ENCODE measurements around the gene PDE1A. TPM values are rescaled to one million over a fixed set of nuclear protein-coding genes. Genes with fewer than 3 reads are reported as not detected.

Gene PDE1A
- total and polyA plus RNA-seq, 2 of the 13 experiments (the other 11 are each of a cell fraction or from before 2014, with no cell fraction given), result not detected

GRCh38 chr2:182281276-182281675 lies 145.6 kb downstream of the PDE1A start:
- Histone ChIP-seq H3K79me2 (ENCODE audit: insufficient read depth, low read length) (no peaks in the 10 kb centered on the region), H3K27ac (ENCODE audit: extremely low read length, insufficient read depth, low read length) (no peak overlapping the region), H3K4me3 (replicated peaks in 1 of 3; ENCODE audit: insufficient read depth in 1 of 3, low read depth in 2 of 3, low read length in 3 of 3) (no peak overlapping the region), H3K4me1 (ENCODE audit: insufficient read depth, low read length) (no peaks in the 10 kb centered on the region), H3K36me3 (replicated peaks in 1 of 2; ENCODE audit: control insufficient read depth in 1 of 2, insufficient read depth in 2 of 2, low read length in 2 of 2) (no peaks in the 10 kb centered on the region), H3K4me2 (ENCODE audit: low read depth, low read length) (no peak overlapping the region), H2AFZ (ENCODE audit: low read length) (no peak overlapping the region), H3K27me3 (ENCODE audit: control insufficient read depth in 1 of 2, insufficient read depth in 2 of 2, low read length in 2 of 2) (no peaks in the 10 kb centered on the region), H3K9me3 (ENCODE audit: low read length) (peaks cover 14% of the 10 kb centered on the region; the same call in 1 of the 2 replicates), H3K9ac (ENCODE audit: insufficient read depth, low read depth, low read length) (no peak overlapping the region), H4K20me1 (ENCODE audit: insufficient read depth, low read length) (no peaks in the 10 kb centered on the region)
- in situ Hi-C loops (cut with HindIII; ENCODE audit: extremely low pct_ligation_motif_present, low pct_unique_long_range_greater_than_20kb) (no loop called here), intact Hi-C loops (cut with micrococcal nuclease; ENCODE audit: unreplicated experiment) (no loop called here)
- 0% methylated on average over 3 of the region's 3 CpGs for WGBS (ENCODE audit: low lambda C conversion rate)
- no peak for FAIRE-seq
- no TSS peak for BruUV-seq (replicated peaks)
- DNase-seq (ENCODE audit: low spot score), result no peak
- CTCF ChIA-PET (ENCODE audit: low intra/inter-chr PET ratio, low total read pairs), result no interaction called here
- POLR2A ChIA-PET, result no interaction called here
- no peak for ATAC-seq
- TF ChIP-seq CTCF (CRISPR knock-in tag; IDR thresholded peaks at IDR 0.05) (no peak), NR0B2 (CRISPR knock-in tag; IDR thresholded peaks at IDR 0.05) (no peak), ZSCAN30 (CRISPR knock-in tag; IDR thresholded peaks at IDR 0.05) (no peak), ZNF337 (CRISPR knock-in tag; IDR thresholded peaks at IDR 0.05; ENCODE audit: borderline replicate concordance, low read depth) (no peak), PAF1 (CRISPR knock-in tag; IDR thresholded peaks at IDR 0.05) (no peak), HNF4G (IDR thresholded peaks at IDR 0.05; ENCODE audit: borderline replicate concordance, low read depth, low read length) (no peak), HNF4G (CRISPR knock-in tag; IDR thresholded peaks at IDR 0.05; ENCODE audit: borderline replicate concordance, low read depth) (no peak), SYNCRIP (IDR thresholded peaks at IDR 0.05; ENCODE audit: insufficient read depth, low read depth, low read length) (no peak), NFATC3 (CRISPR knock-in tag; IDR thresholded peaks at IDR 0.05) (no peak), ZNF609 (CRISPR knock-in tag; IDR thresholded peaks at IDR 0.05; ENCODE audit: borderline replicate concordance) (no peak), MIXL1 (CRISPR knock-in tag; IDR thresholded peaks at IDR 0.05) (no peak), ZBTB4 (CRISPR knock-in tag; IDR thresholded peaks at IDR 0.05; ENCODE audit: borderline replicate concordance) (no peak), RBM22 (optimal IDR thresholded peaks at IDR 0.05; ENCODE audit: low read length) (no peak), ZNF563 (CRISPR knock-in tag; IDR thresholded peaks at IDR 0.05) (no peak)

All from HepG2 (cell line).